Measurements from ENCODE around the gene TNFRSF11A. TPM values are rescaled to one million over a fixed set of nuclear protein-coding genes. Genes with fewer than 3 reads are reported as not detected.
A peak's percentile ranks its signal among the peaks of the same experiment; 100 is the strongest.

Gene TNFRSF11A
- total RNA-seq = 1.1 TPM
- long read RNA-seq = 0 reads

DNA sequence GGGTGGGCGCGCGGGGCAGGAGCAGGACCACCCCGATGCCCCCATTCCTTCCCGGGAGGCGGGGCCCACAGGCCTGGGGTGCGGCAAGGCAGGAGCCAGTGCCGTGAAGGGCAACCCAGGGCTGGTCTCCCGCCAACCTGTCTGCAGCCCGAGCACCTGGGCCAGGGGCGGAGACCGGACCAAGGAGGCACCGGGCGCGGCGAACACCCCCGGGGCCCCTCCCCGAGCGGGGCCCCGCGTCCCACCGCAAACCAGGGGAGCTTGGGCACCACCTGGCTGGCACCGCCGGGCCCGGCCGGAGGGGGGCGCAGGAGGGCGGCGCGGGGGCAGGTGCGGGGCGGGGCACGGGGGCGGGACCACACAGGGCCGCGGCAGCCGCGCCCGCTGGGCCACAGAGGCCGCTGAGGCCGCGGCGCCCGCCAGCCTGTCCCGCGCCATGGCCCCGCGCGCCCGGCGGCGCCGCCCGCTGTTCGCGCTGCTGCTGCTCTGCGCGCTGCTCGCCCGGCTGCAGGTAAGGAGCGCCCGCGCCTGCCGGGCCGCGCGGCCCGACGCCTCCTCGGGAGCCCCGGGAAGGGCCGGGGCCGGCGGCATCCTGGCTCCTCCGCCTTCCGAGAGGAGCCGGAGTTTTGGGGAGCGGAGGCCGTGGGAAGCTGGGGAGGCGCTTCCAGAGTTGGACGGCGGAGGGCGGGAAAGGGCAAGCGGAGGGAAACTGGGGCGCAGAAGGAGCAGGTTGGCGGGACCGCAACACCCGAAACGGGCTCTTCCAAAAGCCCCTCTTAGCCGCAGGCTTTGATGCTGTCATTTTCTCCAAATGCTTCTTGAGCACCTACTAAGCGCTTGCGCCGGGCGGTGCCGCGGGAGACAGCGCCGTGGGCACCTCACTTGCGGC lies at the start of gene TNFRSF11A:
Gene TNFRSF11A, plus strand, starts transcription at position 394 of the 889 bp plus-strand sequence. Its CDS starts 43 bp downstream, at position 437.
- intact Hi-C loops (cut with DNase I) = loop anchor here (5.0 kb wide), 2 partner anchors 43 to 197 kb away; partner anchors contain the start of gene ZCCHC2
- no peak for DNase-seq (ENCODE audit: missing footprints)
- peak; percentile 57 for ATAC-seq

DNA sequence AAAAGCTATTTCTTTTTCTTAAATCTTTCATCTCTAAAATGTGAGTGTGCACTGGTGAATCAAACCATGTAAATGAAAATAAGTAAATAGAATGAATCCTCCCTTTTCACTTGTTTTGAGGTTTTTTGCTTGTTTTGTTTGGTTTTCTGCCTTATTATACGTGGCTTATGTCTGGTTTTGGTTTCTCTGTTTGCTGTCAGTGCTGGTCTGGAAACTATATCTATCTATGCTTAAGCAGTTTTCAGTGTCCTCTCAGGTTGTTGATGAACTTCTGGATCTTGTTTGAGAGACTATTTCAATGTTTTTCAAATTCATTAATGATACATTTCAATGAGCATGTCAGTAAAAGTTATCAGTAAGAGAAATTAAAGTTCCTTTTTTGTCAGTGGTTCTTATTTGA lies 48.1 kb upstream of the TNFRSF11A start:
- ATAC-seq = no peak
- DNase-seq (ENCODE audit: missing footprints) = no peak
- intact Hi-C loops (cut with DNase I) = no loop called here

GRCh38 chr18:62279561-62279960 lies 45.5 kb upstream of the TNFRSF11A start:
- intact Hi-C loops (cut with DNase I) = no loop called here
- DNase-seq (ENCODE audit: missing footprints) = no peak
- no peak for ATAC-seq

DNA sequence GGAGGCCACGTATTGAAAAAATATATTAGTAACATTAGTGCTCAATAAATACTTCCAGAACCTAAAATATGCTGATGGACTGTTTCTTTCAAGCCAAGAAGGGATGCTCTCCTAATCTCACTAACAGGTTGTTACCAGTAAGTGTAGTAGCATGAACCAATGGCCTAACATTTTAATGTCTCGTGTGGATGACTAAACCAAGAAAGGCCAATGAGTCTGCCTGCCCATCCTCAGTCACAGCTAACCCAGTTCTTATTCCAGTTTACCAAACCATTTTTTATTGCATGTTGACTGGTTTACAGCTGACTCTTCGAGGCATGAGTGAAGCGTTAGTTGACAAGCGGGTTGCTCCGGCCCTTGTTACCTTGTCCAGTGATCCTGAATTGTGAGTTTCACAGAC lies 45.1 kb upstream of the TNFRSF11A start:
- DNase-seq (ENCODE audit: missing footprints) = no peak
- intact Hi-C loops (cut with DNase I) = loop anchor here (5.0 kb wide), 1 partner anchor 47 kb away; the partner anchor contains the start of gene TNFRSF11A
- ATAC-seq = no peak

GRCh38 chr18:62280786-62281185 lies 44.3 kb upstream of the TNFRSF11A start:
- intact Hi-C loops (cut with DNase I) = loop anchor here (5.0 kb wide), 1 partner anchor 47 kb away; the partner anchor contains the start of gene TNFRSF11A
- no peak for DNase-seq (ENCODE audit: missing footprints)
- ATAC-seq = no peak

GRCh38 chr18:62281684-62282083 lies 43.4 kb upstream of the TNFRSF11A start:
- no peak for DNase-seq (ENCODE audit: missing footprints)
- no peak for ATAC-seq
- intact Hi-C loops (cut with DNase I) = loop anchor here (5.0 kb wide), 1 partner anchor 46 kb away; the partner anchor contains the start of gene TNFRSF11A

GRCh38 chr18:62282188-62282629 lies 42.9 kb upstream of the TNFRSF11A start:
- intact Hi-C loops (cut with DNase I) = loop anchor here (5.0 kb wide), 1 partner anchor 45 kb away; the partner anchor contains the start of gene TNFRSF11A
- DNase-seq (ENCODE audit: missing footprints) = no peak
- no peak for ATAC-seq

DNA sequence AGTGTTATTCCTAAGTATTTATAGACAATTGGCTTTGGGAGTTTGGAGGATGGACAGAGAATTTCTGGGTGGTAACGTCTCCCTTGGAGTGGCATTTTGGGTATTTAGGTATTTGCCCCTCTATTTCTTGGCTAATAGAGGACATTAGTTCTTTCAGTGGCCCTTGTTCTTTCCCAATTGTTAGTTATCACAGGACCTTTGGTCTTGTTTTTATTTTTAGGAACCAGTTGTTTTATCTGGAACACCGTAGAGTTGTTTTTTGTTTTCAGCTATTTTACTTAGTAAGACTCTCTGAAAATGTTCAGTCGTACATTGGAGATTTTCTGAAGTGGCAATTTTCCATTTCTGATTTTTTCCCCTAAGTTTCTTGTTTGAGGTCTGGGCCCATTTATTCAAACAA lies 40.5 kb upstream of the TNFRSF11A start:
- no peak for DNase-seq (ENCODE audit: missing footprints)
- no peak for ATAC-seq
- intact Hi-C loops (cut with DNase I) = loop anchor here (5.0 kb wide), 1 partner anchor 43 kb away; the partner anchor contains the start of gene TNFRSF11A

- no peak for ATAC-seq
- intact Hi-C loops (cut with DNase I) = no loop called here
- no peak for DNase-seq (ENCODE audit: missing footprints)
Observed at GRCh38 chr18:62285281-62285680, 39.8 kb upstream of the TNFRSF11A start.

GRCh38 chr18:62287781-62288664 lies 37.1 kb upstream of the TNFRSF11A start:
- ATAC-seq (no peak), DNase-seq (ENCODE audit: missing footprints) (no peak)
- intact Hi-C loops (cut with DNase I) = no loop called here

DNA sequence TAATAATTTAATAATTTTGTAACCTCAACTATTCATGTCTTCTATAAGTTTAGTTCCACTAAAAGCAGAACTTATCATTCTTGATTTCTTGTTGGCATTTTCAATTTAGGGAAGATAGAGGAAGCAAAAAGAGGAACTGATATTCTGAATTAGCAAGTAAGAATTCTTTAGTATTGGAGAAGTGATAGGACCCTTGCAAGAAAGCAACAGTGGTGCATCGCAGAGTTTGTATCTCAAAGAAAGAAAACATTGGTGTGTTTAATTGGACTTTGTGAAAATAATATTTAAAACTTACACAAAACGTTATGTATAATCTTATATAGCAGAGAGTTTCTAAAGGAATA lies 36.5 kb upstream of the TNFRSF11A start:
- intact Hi-C loops (cut with DNase I) = no loop called here
- ATAC-seq (no peak), DNase-seq (ENCODE audit: missing footprints) (no peak)

- intact Hi-C loops (cut with DNase I) = no loop called here
- ATAC-seq (no peak), DNase-seq (ENCODE audit: missing footprints) (no peak)
Observed at GRCh38 chr18:62289047-62289446, 36.1 kb upstream of the TNFRSF11A start.

- intact Hi-C loops (cut with DNase I) = no loop called here
- no peak for DNase-seq (ENCODE audit: missing footprints)
- ATAC-seq = no peak
Observed at GRCh38 chr18:62294073-62294472, 31.0 kb upstream of the TNFRSF11A start.

DNA sequence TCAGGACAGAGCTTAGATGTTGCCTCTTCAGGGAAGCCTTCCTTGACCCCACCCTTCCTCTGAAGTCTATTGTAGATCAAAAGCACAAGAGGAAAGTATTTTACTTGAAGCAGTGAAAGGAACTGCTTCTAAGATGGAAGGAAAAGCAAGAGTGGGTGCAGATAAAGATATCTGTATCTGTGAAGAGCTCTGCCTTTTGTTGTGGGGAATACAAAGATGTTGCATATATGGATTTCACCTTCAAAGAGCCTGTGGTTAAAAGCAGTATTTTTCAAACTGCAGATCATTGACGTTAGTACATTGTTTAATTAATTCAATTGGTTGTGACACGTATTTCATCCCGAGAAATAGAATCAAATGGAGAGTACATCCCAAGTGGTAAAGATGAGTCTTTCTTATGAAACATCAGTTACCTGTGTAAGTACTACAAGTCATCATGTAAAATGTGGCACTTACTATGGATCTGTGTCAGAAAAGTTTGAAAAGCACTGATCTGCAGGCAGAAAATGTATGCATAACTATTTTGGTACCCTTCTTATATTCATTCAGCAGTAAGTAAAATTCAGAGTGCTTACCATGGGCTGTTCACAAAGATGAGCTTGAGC lies 24.6 kb upstream of the TNFRSF11A start:
- intact Hi-C loops (cut with DNase I) = no loop called here
- DNase-seq (ENCODE audit: missing footprints) (no peak), ATAC-seq (no peak)

GRCh38 chr18:62301322-62301721 lies 23.8 kb upstream of the TNFRSF11A start:
- ATAC-seq (no peak), DNase-seq (ENCODE audit: missing footprints) (no peak)
- intact Hi-C loops (cut with DNase I) = no loop called here

DNA sequence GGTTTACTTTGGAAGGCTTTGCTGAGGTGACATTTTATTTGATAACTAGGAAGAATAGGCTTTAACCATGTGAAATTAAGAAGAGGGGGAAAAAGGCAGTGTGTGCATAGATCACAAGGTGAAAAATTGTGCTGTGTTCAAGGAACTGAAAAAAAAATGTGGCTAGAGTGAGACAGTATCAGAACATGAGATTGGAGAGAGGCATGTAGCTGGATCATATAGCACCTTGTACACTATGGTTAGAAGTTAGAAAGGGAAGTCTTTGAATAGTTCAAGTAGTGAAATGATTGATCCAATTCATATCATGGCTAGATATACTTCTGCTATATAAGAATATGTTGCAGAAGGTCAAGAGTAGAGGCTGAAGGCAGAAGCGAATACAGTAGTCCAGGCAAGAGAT lies 12.3 kb upstream of the TNFRSF11A start:
- ATAC-seq = no peak
- no peak for DNase-seq (ENCODE audit: missing footprints)
- intact Hi-C loops (cut with DNase I) = no loop called here

DNA sequence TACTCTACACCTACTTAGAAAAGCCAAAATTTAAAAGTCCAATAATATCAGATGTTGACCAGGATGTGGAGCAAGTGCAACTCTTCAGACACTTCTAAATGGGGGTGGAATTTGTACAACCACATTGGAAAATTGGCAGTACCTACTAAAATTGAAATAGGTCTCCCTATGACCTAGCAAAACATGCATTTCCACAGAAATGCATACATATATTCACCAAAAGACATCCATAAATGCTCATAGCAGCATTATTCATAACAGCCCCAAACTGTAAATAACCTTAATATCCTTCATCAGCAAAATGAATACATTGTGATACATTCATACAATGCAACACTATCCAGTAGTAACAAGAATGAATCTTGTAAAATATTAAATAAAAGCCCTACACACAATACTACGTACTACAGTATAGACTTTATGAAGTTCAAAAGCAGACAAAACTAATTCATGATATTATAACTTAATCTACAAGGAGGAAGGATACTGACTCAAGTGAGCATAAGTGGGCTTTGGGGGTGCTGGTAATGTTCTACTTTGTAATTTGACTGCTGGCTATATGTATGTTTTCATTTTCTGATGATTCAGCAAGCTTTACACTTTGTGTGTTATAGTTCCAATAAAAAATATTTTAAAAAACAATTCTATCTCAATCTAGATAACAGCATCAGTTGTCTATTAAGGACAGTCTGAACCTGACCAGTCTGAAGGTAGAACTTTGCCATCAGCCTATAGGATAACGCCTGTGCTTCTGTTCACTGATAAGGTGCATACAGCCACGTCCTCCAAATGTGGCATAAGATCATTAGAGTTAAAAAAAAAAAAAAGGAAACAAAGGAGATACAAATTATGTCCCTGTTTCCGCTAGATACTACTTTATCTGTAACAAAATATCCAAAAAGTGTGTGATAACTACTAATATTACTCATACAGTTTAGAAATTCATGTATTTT lies 6.6 kb upstream of the TNFRSF11A start:
- no peak for ATAC-seq
- no peak for DNase-seq (ENCODE audit: missing footprints)
- intact Hi-C loops (cut with DNase I) = no loop called here

GRCh38 chr18:62321201-62321600 lies 3.9 kb upstream of the TNFRSF11A start:
- intact Hi-C loops (cut with DNase I) = no loop called here
- ATAC-seq = no peak
- no peak for DNase-seq (ENCODE audit: missing footprints)

All from Right ventricle myocardium inferior (tissue), 1 donor.